H1 (cell line): ENCODE data around the gene IFT43. TPM values are rescaled to one million over a fixed set of nuclear protein-coding genes. Genes with fewer than 3 reads are reported as not detected.

Source experiments
- CTCF ChIA-PET: fragments of 300-600 bp; sonication (Branson Sonifier 250); formaldehyde crosslinking; loops from one replicate; lab custom pipeline; 2021; ENCODE audit not compliant: partially characterized antibody; lab: Charles Lee
- POLR2A ChIA-PET: fragments of 300-600 bp; sonication (Branson Sonifier 250); formaldehyde crosslinking; loops from one replicate; lab custom pipeline; 2021; ENCODE audit warnings: inconsistent platforms; ENCODE audit not compliant: partially characterized antibody; lab: Charles Lee
- DNase-seq, 2 experiments: peaks; one replicate each; pipeline versions ENCODE4 v3.0.0 to v3.0.0-alpha.2; 2010 to 2022; ENCODE audit warnings: low spot score in 2 of 2, low read depth in 1 of 2, mixed read lengths in 1 of 2
- FAIRE-seq: peaks from 2 replicates; lab custom pipeline; 2011; peaks lifted over from hg19 to GRCh38; lab: Jason Lieb, UNC
- H2AFZ ChIP-seq: 2 replicates; pipeline ENCODE4 v1.8.1; 2012; ENCODE audit warnings: low read length, inconsistent platforms
- H2AK5ac ChIP-seq: 2 replicates; pipeline ENCODE4 v1.6.1; 2013; ENCODE audit warnings: low read depth, low read length
- H2BK120ac ChIP-seq: replicated peaks from 2 replicates; pipeline ENCODE3; 2013; ENCODE audit warnings: low read depth, low read length, inconsistent platforms
- H2BK12ac ChIP-seq: 2 replicates; pipeline ENCODE4 v1.6.1; 2013; ENCODE audit warnings: low read depth, low read length
- H2BK15ac ChIP-seq: 2 replicates; pipeline ENCODE4 v1.6.1; 2013; ENCODE audit warnings: low read length
- H2BK20ac ChIP-seq: 2 replicates; pipeline ENCODE4 v1.6.1; 2013; ENCODE audit warnings: low read length
- H2BK5ac ChIP-seq: 2 replicates; pipeline ENCODE4 v1.6.1; 2013; ENCODE audit warnings: low read depth, low read length
- H3K14ac ChIP-seq: 2 replicates; pipeline ENCODE4 v1.6.1; 2013; ENCODE audit warnings: inconsistent platforms; ENCODE audit not compliant: insufficient read length
- H3K18ac ChIP-seq: 2 replicates; pipeline ENCODE4 v1.6.1; 2013; ENCODE audit warnings: low read length; ENCODE audit errors: extremely low read depth
- H3K23ac ChIP-seq: 2 replicates; pipeline ENCODE4 v1.6.1; 2013; ENCODE audit warnings: inconsistent platforms; ENCODE audit not compliant: insufficient read length
- H3K23me2 ChIP-seq: 2 replicates; pipeline ENCODE4 v1.6.1; 2013; ENCODE audit warnings: low read depth, low read length
- H3K27ac ChIP-seq: 2 replicates; pipeline ENCODE4 v1.6.1; 2011; ENCODE audit warnings: low read depth, low read length, inconsistent platforms
- H3K27me3 ChIP-seq, 4 experiments: replicated peaks in 1 of 4; 1 replicate in 1 of 4; 2 replicates in 3 of 4; pipeline versions ENCODE4 v1.6.1 to v1.8.1; 2011 to 2013; ENCODE audit warnings: low read length in 3 of 4, mild to moderate bottlenecking in 3 of 4, inconsistent platforms in 2 of 4, mixed read lengths in 2 of 4, moderate library complexity in 1 of 4; ENCODE audit not compliant: control insufficient read depth in 3 of 4, insufficient read depth in 3 of 4; ENCODE audit errors: extremely low read depth in 1 of 4
- H3K36me3 ChIP-seq, 4 experiments: 2 replicates each; pipeline versions ENCODE4 v1.6.1 to v1.8.1; 2011 to 2013; ENCODE audit warnings: mild to moderate bottlenecking in 4 of 4, low read length in 3 of 4, moderate library complexity in 2 of 4, control low read depth in 1 of 4, inconsistent platforms in 1 of 4; ENCODE audit not compliant: insufficient read depth in 4 of 4, control insufficient read depth in 2 of 4
- H3K4ac ChIP-seq: replicated peaks from 2 replicates; pipeline ENCODE3; 2013; ENCODE audit warnings: low read length, low read depth, mixed read lengths, inconsistent platforms; ENCODE audit not compliant: insufficient read length
- H3K4me1 ChIP-seq, 4 experiments: replicated peaks in 1 of 4; 1 replicate in 1 of 4; 2 replicates in 3 of 4; pipeline versions ENCODE4 v1.6.1 to v1.8.1; 2011 to 2013; ENCODE audit warnings: low read length in 3 of 4, inconsistent platforms in 2 of 4, mixed read lengths in 1 of 4; ENCODE audit not compliant: insufficient read depth in 4 of 4, control insufficient read depth in 3 of 4
- H3K4me2 ChIP-seq, 2 experiments: 2 replicates each; pipeline versions ENCODE4 v1.6.1 to v1.8.1; 2011 to 2013; ENCODE audit warnings: low read depth in 2 of 2, low read length in 2 of 2, control low read depth in 1 of 2, inconsistent platforms in 1 of 2, mild to moderate bottlenecking in 1 of 2; ENCODE audit not compliant: insufficient read depth in 1 of 2
- H3K4me3 ChIP-seq, 4 experiments: fragments of 200-600, 300-600 bp in 1 of 4; sonication (generic), shearing (Covaris generic), sonication (Bioruptor Twin) in 1 of 4; 2 replicates each; pipeline versions ENCODE4 v1.5.1 to v1.8.1; 2011 to 2016; ENCODE audit warnings: low read length in 4 of 4, low read depth in 3 of 4, control low read depth in 2 of 4, inconsistent platforms in 2 of 4, mild to moderate bottlenecking in 2 of 4, mixed read lengths in 1 of 4, moderate library complexity in 1 of 4; ENCODE audit not compliant: insufficient read depth in 2 of 4; ENCODE audit errors: extremely low read depth in 1 of 4
- H3K56ac ChIP-seq: replicated peaks from 2 replicates; pipeline ENCODE3; 2013; ENCODE audit warnings: low read depth, mild to moderate bottlenecking, mixed read lengths, low read length, inconsistent platforms; ENCODE audit not compliant: insufficient read length
- H3K79me1 ChIP-seq: 2 replicates; pipeline ENCODE4 v1.6.1; 2013; ENCODE audit warnings: low read depth, low read length, control low read depth
- H3K79me2 ChIP-seq, 2 experiments: 2 replicates each; pipeline versions ENCODE4 v1.6.1 to v1.8.1; 2012 to 2013; ENCODE audit warnings: low read length in 2 of 2, mild to moderate bottlenecking in 2 of 2, inconsistent platforms in 1 of 2; ENCODE audit not compliant: insufficient read depth in 2 of 2, control insufficient read depth in 1 of 2
- H3K9ac ChIP-seq, 4 experiments: replicated peaks in 1 of 4; 1 replicate in 1 of 4; 2 replicates in 3 of 4; pipeline versions ENCODE4 v1.6.1 to v1.8.1; 2011 to 2013; ENCODE audit warnings: low read depth in 3 of 4, low read length in 3 of 4, control low read depth in 2 of 4, mild to moderate bottlenecking in 2 of 4, moderate library complexity in 2 of 4, inconsistent platforms in 1 of 4; ENCODE audit errors: extremely low read depth in 1 of 4
- H3K9me3 ChIP-seq, 2 experiments: 2 replicates each; pipeline versions ENCODE4 v1.6.1 to v1.8.1; 2012 to 2013; ENCODE audit warnings: mild to moderate bottlenecking in 2 of 2, moderate library complexity in 2 of 2, control low read depth in 1 of 2, inconsistent platforms in 1 of 2, low read depth in 1 of 2, low read length in 1 of 2, mixed read lengths in 1 of 2; ENCODE audit not compliant: insufficient read depth in 2 of 2
- H4K20me1 ChIP-seq, 2 experiments: replicated peaks in 1 of 2; 2 replicates each; pipeline versions ENCODE3 to v1.8.1; 2011 to 2013; ENCODE audit warnings: inconsistent platforms in 2 of 2, low read length in 2 of 2, mild to moderate bottlenecking in 1 of 2; ENCODE audit not compliant: insufficient read depth in 2 of 2, control insufficient read depth in 1 of 2
- H4K5ac ChIP-seq: 2 replicates; pipeline ENCODE4 v1.6.1; 2013; ENCODE audit warnings: low read length, low read depth, mixed read lengths, inconsistent platforms; ENCODE audit not compliant: insufficient read length
- H4K8ac ChIP-seq: 2 replicates; pipeline ENCODE4 v1.8.0; 2013; ENCODE audit warnings: mild to moderate bottlenecking, moderate library complexity, low read length, inconsistent platforms; ENCODE audit not compliant: insufficient read depth; ENCODE audit errors: extremely low read depth
- H4K91ac ChIP-seq: replicated peaks from 2 replicates; pipeline ENCODE3; 2013; ENCODE audit warnings: low read length, mixed read lengths, inconsistent platforms; ENCODE audit not compliant: insufficient read length
- BACH1 ChIP-seq: IDR thresholded peaks from 2 replicates; pipeline ENCODE4 v1.6.1; 2012; ENCODE audit warnings: low read length, improper control_type of control experiment
- BCL11A ChIP-seq, 2 experiments: IDR thresholded peaks; one replicate each; pipeline ENCODE4 v1.6.1; 2011; ENCODE audit warnings: low read depth in 2 of 2, low read length in 2 of 2, mild to moderate bottlenecking in 2 of 2
- HDAC6 ChIP-seq: IDR thresholded peaks from one replicate; pipeline ENCODE4 v1.7.1; 2012; ENCODE audit warnings: low read depth, mild to moderate bottlenecking, inconsistent platforms, low read length, moderate library complexity
- JUN ChIP-seq: IDR thresholded peaks from 2 replicates; pipeline ENCODE4 v1.6.1; 2011; ENCODE audit warnings: low read depth, mild to moderate bottlenecking, improper control_type of control experiment, low read length
- KDM1A ChIP-seq: fragments of 200-600, 300-600 bp; sonication (generic); IDR thresholded peaks from 2 replicates; pipeline ENCODE4 v1.7.1; 2016; ENCODE audit warnings: mild to moderate bottlenecking, low read length, borderline replicate concordance
- KDM5A ChIP-seq: fragments of 200-600 bp; IDR thresholded peaks from 2 replicates; pipeline ENCODE4 v1.7.1; 2012; ENCODE audit warnings: mild to moderate bottlenecking, low read length, inconsistent platforms, mixed read lengths
- NRF1 ChIP-seq: IDR thresholded peaks from 2 replicates; pipeline ENCODE4 v1.6.1; 2011; ENCODE audit warnings: mild to moderate bottlenecking, low read depth, low read length, improper control_type of control experiment
- POU5F1 ChIP-seq: IDR thresholded peaks from 2 replicates; pipeline ENCODE4 v1.6.1; 2011; ENCODE audit warnings: low read depth, mild to moderate bottlenecking, low read length, moderate library complexity
- RBBP5 ChIP-seq: IDR thresholded peaks from 2 replicates; pipeline ENCODE4 v1.7.1; 2012; ENCODE audit warnings: low read depth, mild to moderate bottlenecking, inconsistent platforms, low read length, moderate library complexity, borderline replicate concordance
- SIRT6 ChIP-seq: IDR thresholded peaks from one replicate; pipeline ENCODE4 v1.7.1; 2012; ENCODE audit warnings: low read length, inconsistent platforms
- TAF1 ChIP-seq: IDR thresholded peaks from 2 replicates; pipeline ENCODE4 v1.6.1; 2011; ENCODE audit warnings: mild to moderate bottlenecking, low read depth, low read length
- ZNF274 ChIP-seq: IDR thresholded peaks from 2 replicates; pipeline ENCODE4 v1.7.0; 2012; ENCODE audit warnings: low read length, borderline replicate concordance; ENCODE audit errors: extremely low read depth
- WGBS, 2 experiments: shearing (Covaris generic) in 1 of 2; methylation state at CpG; one replicate each; pipeline versions ENCODE4 v1.1.6 to v1.1.7; 2013 to 2015; ENCODE audit warnings: low lambda C conversion rate in 2 of 2, mixed read lengths in 2 of 2, inconsistent platforms in 1 of 2, low coverage in 1 of 2, missing lambda C conversion rate in 1 of 2; ENCODE audit not compliant: insufficient replicate concordance in 2 of 2, insufficient coverage in 1 of 2, insufficient read length in 1 of 2; ENCODE audit errors: extremely low coverage in 1 of 2, missing lambda C conversion rate in 1 of 2; 5-methylcytosine and 5-hydroxymethylcytosine counted together
- polyA plus RNA-seq, 7 experiments: library from polyadenylated mRNA; depleted of rRNA in 3 of 7; stranded (reverse) in 5 of 7; unstranded in 2 of 7; fragments of >200 nt in 5 of 7; fragments of 200-250 nt in 2 of 7; gene quantifications; 1 replicate in 5 of 7; 2 replicates in 1 of 7; 4 replicates in 1 of 7; pipeline versions ENCODE4 v1.2.1 to v1.2.3, GENCODE V29; 2011 to 2013; ENCODE audit warnings: missing spikeins in 2 of 7, mixed read lengths in 2 of 7
- total RNA-seq: library from RNA; stranded (reverse); fragmentation: NEBNext Ultra II Directional; extraction: Animal tissue kit (Norgen Biotek cat#: 25700); gene quantifications from 2 replicates; pipeline ENCODE4 v1.2.1, GENCODE V29; 2021
- TF ChIP-seq, protein P1 (sequence below): IDR thresholded peaks from 2 replicates; pipeline ENCODE4 v1.6.1; 2012; ENCODE audit warnings: inconsistent platforms

Gene IFT43
- total and polyA plus RNA-seq, 2 of the 8 experiments (the other 6 are each of a cell fraction or from before 2014, with no cell fraction given): 17.0 to 20.8 TPM

GRCh38 chr14:76109087-76109880 is 123.7 kb downstream of the IFT43 start:
- DNase-seq: no peak
- WGBS, 2 experiments: 93% methylated on average over 13 of the region's 14 CpGs; no CpG with 5 or more reads in 1 of the 2 experiments
- Histone ChIP-seq H2AK5ac (no peak overlapping the region), H2BK5ac (no peak overlapping the region), H4K91ac (no peak overlapping the region), H3K79me2 (no peaks in the 10 kb centered on the region), H3K4ac (no peak overlapping the region), H3K79me1 (no peaks in the 10 kb centered on the region), H3K4me1 (peaks cover 12 to 26% (median 18%) of the 10 kb centered on the region in 4 experiments), H3K4me2 (no peak overlapping the region), H3K36me3 (no peaks in the 10 kb centered on the region), H3K14ac (no peak overlapping the region), H4K8ac (no peak overlapping the region), H3K23ac (no peak overlapping the region), H2BK12ac (0 out of 2 replicates have a peak overlapping the region, but pooled peaks have one; percentile 60), H3K4me3 (no peak overlapping the region), H2BK20ac (peak overlapping the region; percentile 72; the same call in 1 of the 2 replicates), H3K23me2 (no peaks in the 10 kb centered on the region), H2AFZ (no peak overlapping the region), H3K56ac (no peak overlapping the region), H3K9me3 (no peaks in the 10 kb centered on the region), H3K27ac (no peak overlapping the region), H2BK120ac (no peak overlapping the region), H3K18ac (no peak overlapping the region; the same call in 1 of the 2 replicates), H2BK15ac (0 out of 2 replicates have a peak overlapping the region, but pooled peaks have one; percentile 61), H3K27me3 (peaks cover 0 to 2% (median 1%) of the 10 kb centered on the region in 4 experiments; a peak in 2 of 7 replicates), H4K5ac (no peak overlapping the region), H3K9ac (no peak overlapping the region), H4K20me1 (no peaks in the 10 kb centered on the region)
- ChIA-PET CTCF (interaction anchor here (1.5 kb wide), 1 partner anchor 15 kb away, joined by 3 read pairs; no protein-coding TSS in a partner anchor), POLR2A (no interaction called here)
- FAIRE-seq: no peak
- TF ChIP-seq TAF1 (no peak), KDM1A (no peak), BCL11A (IDR thresholded peaks at IDR 0.05; ENCODE audit: low read depth in 2 of 2, low read length in 2 of 2) (no peak), KDM5A (no peak), RBBP5 (no peak), SIRT6 (no peak), NRF1 (no peak), ZNF274 (no peak), POU5F1 (no peak), BACH1 (no peak), JUN (no peak), HDAC6 (no peak)
- TF ChIP-seq, protein P1, sequence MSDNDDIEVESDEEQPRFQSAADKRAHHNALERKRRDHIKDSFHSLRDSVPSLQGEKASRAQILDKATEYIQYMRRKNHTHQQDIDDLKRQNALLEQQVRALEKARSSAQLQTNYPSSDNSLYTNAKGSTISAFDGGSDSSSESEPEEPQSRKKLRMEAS: no peak
